SK-N-SH treated with all-trans-retinoic acid at 6 μM for 48 hours (cell line): ENCODE results near the gene PCSK5.

Experiments used
- ATAC-seq: fragments of 200-7000 bp; cut with Tn5 transposase; 3 replicates; pipeline ENCODE4 v1.9.1; 2020; ENCODE audit warnings: mild to moderate bottlenecking, moderate library complexity
- ARNTL ChIP-seq: fragments of 450-650 bp; formaldehyde crosslinking; IDR thresholded peaks from 2 replicates; pipeline ENCODE4 v1.5.0; 2020; ENCODE audit warnings: low read depth, mild to moderate bottlenecking, moderate library complexity, borderline replicate concordance
- BACH2 ChIP-seq: fragments of 250-450 bp; sonication (Bioruptor Pico); IDR thresholded peaks from 2 replicates; pipeline ENCODE4 v1.9.0; 2021; ENCODE audit warnings: mild to moderate bottlenecking, borderline replicate concordance
- CSDC2 ChIP-seq: fragments of 250-450 bp; sonication (Bioruptor Pico); IDR thresholded peaks from 2 replicates; pipeline ENCODE4 v1.5.0; 2020; ENCODE audit warnings: mild to moderate bottlenecking, moderate library complexity
- ESRRG ChIP-seq: fragments of 250-450 bp; sonication (Bioruptor Pico); IDR thresholded peaks from 2 replicates; pipeline ENCODE4 v1.6.1; 2021; ENCODE audit warnings: mild to moderate bottlenecking
- GLIS3 ChIP-seq: fragments of 250-450 bp; sonication (Bioruptor Pico); IDR thresholded peaks from 2 replicates; pipeline ENCODE4 v1.5.0; 2020; ENCODE audit warnings: mild to moderate bottlenecking, moderate library complexity
- ISL1 ChIP-seq: fragments of 250-450 bp; sonication (Bioruptor Pico); IDR thresholded peaks from 2 replicates; pipeline ENCODE4 v2.1.2; 2022; ENCODE audit warnings: mild to moderate bottlenecking, moderate library complexity
- OSR1 ChIP-seq: fragments of 250-450 bp; sonication (Bioruptor Pico); IDR thresholded peaks from 2 replicates; pipeline ENCODE4 v1.8.0; 2022; ENCODE audit warnings: moderate library complexity, mild to moderate bottlenecking, inconsistent platforms
- PATZ1 ChIP-seq: fragments of 250-450 bp; sonication (Bioruptor Pico); IDR thresholded peaks from 2 replicates; pipeline ENCODE4 v1.8.0; 2020; ENCODE audit warnings: mild to moderate bottlenecking, moderate library complexity, borderline replicate concordance
- POU6F1 ChIP-seq: fragments of 250-450 bp; sonication (Bioruptor Pico); IDR thresholded peaks from 2 replicates; pipeline ENCODE4 v1.8.0; 2021; ENCODE audit warnings: low read depth, mild to moderate bottlenecking, moderate library complexity, borderline replicate concordance
- PPARA ChIP-seq: fragments of 250-450 bp; sonication (Bioruptor Pico); IDR thresholded peaks from 2 replicates; pipeline ENCODE4 v1.5.0; 2020; ENCODE audit warnings: mild to moderate bottlenecking, borderline replicate concordance
- RARB ChIP-seq: fragments of 250-450 bp; sonication (Bioruptor Pico); IDR thresholded peaks from 2 replicates; pipeline ENCODE4 v1.8.0; 2021; ENCODE audit warnings: mild to moderate bottlenecking, moderate library complexity
- SNAI2 ChIP-seq: fragments of 250-450 bp; sonication (Bioruptor Pico); IDR thresholded peaks from 2 replicates; pipeline ENCODE4 v1.5.0; 2020; ENCODE audit warnings: mild to moderate bottlenecking, moderate library complexity
- TCF4 ChIP-seq: fragments of 250-450 bp; sonication (Bioruptor Pico); IDR thresholded peaks from 2 replicates; pipeline ENCODE4 v1.8.0; 2021; ENCODE audit warnings: mild to moderate bottlenecking, moderate library complexity, borderline replicate concordance
- TOX ChIP-seq: fragments of 250-450 bp; sonication (Bioruptor Pico); IDR thresholded peaks from 2 replicates; pipeline ENCODE4 v1.8.0; 2021; ENCODE audit warnings: mild to moderate bottlenecking, moderate library complexity, borderline replicate concordance
- ZC3H10 ChIP-seq: fragments of 250-450 bp; sonication (Bioruptor Pico); IDR thresholded peaks from 2 replicates; pipeline ENCODE4 v1.5.1; 2021; ENCODE audit warnings: mild to moderate bottlenecking, moderate library complexity
- ZFP3 ChIP-seq: fragments of 250-450 bp; sonication (Bioruptor Pico); IDR thresholded peaks from 2 replicates; pipeline ENCODE4 v1.5.0; 2020; ENCODE audit warnings: mild to moderate bottlenecking, moderate library complexity
- ZFP30 ChIP-seq: fragments of 450-650 bp; formaldehyde crosslinking; IDR thresholded peaks from 2 replicates; pipeline ENCODE4 v1.5.0; 2022; ENCODE audit warnings: mild to moderate bottlenecking, moderate library complexity
- ZNF70 ChIP-seq: fragments of 450-650 bp; formaldehyde crosslinking; IDR thresholded peaks from 2 replicates; pipeline ENCODE4 v1.5.0; 2020; ENCODE audit warnings: mild to moderate bottlenecking, moderate library complexity
- TF ChIP-seq, protein P1 (sequence below): fragments of 250-450 bp; sonication (Bioruptor Pico); IDR thresholded peaks from 2 replicates; pipeline ENCODE4 v1.5.0; 2020; ENCODE audit warnings: mild to moderate bottlenecking, moderate library complexity
- TF ChIP-seq, protein P2 (sequence below): fragments of 250-450 bp; sonication (Bioruptor Pico); IDR thresholded peaks from 2 replicates; pipeline ENCODE4 v1.5.1; 2020; ENCODE audit warnings: low read depth, mild to moderate bottlenecking, moderate library complexity

PCSK5 gene

DNA sequence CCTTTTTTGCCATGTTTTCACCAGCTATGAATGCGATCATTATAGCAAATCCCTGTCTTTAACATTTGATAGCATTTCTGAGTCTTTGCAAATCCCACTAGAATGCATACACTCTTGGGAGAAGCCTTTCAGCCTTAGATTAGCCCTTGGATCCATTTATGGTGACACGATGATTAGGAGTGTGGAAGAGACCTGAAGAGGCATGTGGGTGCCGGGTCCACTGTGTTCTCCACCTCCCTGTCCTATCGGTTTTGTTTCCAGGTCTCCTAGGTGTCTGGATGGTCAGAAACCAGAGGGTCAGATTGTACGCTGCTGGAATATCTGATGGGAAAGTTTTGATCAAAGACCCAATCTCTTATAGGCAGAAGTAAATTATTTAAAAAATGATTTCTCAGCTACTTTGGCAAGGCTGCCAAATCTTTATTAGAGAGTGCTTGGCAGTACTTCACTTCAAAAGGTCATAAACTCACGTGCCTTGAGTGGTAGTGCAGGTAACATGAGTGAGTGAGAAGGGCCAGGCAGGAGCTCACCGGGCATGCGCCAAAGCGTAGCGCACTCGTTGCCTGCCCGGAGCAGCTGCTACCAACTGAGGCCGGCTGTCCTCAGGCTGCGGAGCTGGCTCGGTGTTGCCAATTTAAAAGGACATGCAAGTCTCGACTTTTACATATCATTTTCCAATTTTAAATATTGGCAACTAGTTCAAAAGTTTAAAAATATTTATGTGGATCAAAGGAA lies 51.3 kb downstream of the PCSK5 start:
- TF ChIP-seq ARNTL (CRISPR knock-in tag) (no peak), CSDC2 (no peak), ZFP3 (CRISPR knock-in tag) (no peak), TCF4 (CRISPR knock-in tag) (no peak), ISL1 (CRISPR knock-in tag) (no peak), RARB (CRISPR knock-in tag) (no peak), ZC3H10 (no peak), OSR1 (no peak)
- TF ChIP-seq, protein P1, sequence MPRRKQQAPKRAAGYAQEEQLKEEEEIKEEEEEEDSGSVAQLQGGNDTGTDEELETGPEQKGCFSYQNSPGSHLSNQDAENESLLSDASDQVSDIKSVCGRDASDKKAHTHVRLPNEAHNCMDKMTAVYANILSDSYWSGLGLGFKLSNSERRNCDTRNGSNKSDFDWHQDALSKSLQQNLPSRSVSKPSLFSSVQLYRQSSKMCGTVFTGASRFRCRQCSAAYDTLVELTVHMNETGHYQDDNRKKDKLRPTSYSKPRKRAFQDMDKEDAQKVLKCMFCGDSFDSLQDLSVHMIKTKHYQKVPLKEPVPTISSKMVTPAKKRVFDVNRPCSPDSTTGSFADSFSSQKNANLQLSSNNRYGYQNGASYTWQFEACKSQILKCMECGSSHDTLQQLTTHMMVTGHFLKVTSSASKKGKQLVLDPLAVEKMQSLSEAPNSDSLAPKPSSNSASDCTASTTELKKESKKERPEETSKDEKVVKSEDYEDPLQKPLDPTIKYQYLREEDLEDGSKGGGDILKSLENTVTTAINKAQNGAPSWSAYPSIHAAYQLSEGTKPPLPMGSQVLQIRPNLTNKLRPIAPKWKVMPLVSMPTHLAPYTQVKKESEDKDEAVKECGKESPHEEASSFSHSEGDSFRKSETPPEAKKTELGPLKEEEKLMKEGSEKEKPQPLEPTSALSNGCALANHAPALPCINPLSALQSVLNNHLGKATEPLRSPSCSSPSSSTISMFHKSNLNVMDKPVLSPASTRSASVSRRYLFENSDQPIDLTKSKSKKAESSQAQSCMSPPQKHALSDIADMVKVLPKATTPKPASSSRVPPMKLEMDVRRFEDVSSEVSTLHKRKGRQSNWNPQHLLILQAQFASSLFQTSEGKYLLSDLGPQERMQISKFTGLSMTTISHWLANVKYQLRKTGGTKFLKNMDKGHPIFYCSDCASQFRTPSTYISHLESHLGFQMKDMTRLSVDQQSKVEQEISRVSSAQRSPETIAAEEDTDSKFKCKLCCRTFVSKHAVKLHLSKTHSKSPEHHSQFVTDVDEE (CRISPR knock-in tag), result no peak
- TF ChIP-seq, protein P2, sequence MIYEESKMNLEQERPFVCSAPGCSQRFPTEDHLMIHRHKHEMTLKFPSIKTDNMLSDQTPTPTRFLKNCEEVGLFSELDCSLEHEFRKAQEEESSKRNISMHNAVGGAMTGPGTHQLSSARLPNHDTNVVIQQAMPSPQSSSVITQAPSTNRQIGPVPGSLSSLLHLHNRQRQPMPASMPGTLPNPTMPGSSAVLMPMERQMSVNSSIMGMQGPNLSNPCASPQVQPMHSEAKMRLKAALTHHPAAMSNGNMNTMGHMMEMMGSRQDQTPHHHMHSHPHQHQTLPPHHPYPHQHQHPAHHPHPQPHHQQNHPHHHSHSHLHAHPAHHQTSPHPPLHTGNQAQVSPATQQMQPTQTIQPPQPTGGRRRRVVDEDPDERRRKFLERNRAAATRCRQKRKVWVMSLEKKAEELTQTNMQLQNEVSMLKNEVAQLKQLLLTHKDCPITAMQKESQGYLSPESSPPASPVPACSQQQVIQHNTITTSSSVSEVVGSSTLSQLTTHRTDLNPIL (CRISPR knock-in tag), result no peak
- ATAC-seq, result no peak

DNA sequence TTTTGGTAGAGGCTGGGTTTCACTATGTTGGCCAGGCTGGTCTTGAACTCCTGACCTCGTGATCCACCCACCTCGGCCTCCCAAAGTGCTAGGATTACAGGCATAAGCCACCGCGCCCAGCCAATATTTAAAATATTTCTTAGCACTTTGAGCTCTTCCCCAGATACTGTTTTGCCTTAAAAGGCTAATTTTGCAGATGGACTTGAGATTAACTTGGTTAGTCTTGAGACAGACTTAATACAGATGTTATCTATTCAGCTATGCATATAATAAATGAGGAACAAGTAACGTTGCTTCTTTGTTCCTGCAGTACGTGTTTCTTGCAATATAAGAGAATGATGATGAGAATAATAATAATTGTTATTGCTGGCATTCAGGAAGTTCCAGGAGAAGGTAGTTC lies 56.3 kb downstream of the PCSK5 start:
- no peak for ATAC-seq
- TF ChIP-seq, protein P1 (CRISPR knock-in tag), result no peak
- TF ChIP-seq GLIS3 (CRISPR knock-in tag) (no peak), BACH2 (CRISPR knock-in tag) (no peak), OSR1 (no peak), SNAI2 (CRISPR knock-in tag) (no peak), PATZ1 (CRISPR knock-in tag) (no peak), ISL1 (CRISPR knock-in tag) (no peak), ZFP30 (CRISPR knock-in tag) (no peak), ZNF70 (CRISPR knock-in tag) (no peak), ZFP3 (CRISPR knock-in tag) (no peak), TCF4 (CRISPR knock-in tag) (no peak), PPARA (CRISPR knock-in tag) (no peak), RARB (CRISPR knock-in tag) (no peak), POU6F1 (CRISPR knock-in tag) (no peak), ZC3H10 (no peak), TOX (CRISPR knock-in tag) (no peak), ESRRG (CRISPR knock-in tag) (no peak)
- TF ChIP-seq, protein P2 (CRISPR knock-in tag), result no peak
